Right lung (tissue), 5 donors: ENCODE measurements around the gene PPM1N. TPM values are rescaled to one million over a fixed set of nuclear protein-coding genes. Genes with fewer than 3 reads are reported as not detected.
A peak's percentile ranks its signal among the peaks of the same experiment; 100 is the strongest.

Experiments
- DNase-seq, 2 donors: peaks; one replicate each; pipeline ENCODE4 v3.0.0-alpha.2; 2013
- polyA plus RNA-seq, 5 donors: library from polyadenylated mRNA; unstranded; fragments of 120-200 nt; gene quantifications; one replicate each; pipeline versions ENCODE4 v1.2.1 to v1.2.3, GENCODE V29; 2013; ENCODE audit warnings: inconsistent platforms in 1 of 5, low replicate concordance in 1 of 5; ENCODE audit not compliant: insufficient read length in 5 of 5, insufficient read depth in 1 of 5

The PPM1N gene
- polyA plus RNA-seq, 5 donors: 0.15 to 0.49 (median 0.28) TPM

DNA sequence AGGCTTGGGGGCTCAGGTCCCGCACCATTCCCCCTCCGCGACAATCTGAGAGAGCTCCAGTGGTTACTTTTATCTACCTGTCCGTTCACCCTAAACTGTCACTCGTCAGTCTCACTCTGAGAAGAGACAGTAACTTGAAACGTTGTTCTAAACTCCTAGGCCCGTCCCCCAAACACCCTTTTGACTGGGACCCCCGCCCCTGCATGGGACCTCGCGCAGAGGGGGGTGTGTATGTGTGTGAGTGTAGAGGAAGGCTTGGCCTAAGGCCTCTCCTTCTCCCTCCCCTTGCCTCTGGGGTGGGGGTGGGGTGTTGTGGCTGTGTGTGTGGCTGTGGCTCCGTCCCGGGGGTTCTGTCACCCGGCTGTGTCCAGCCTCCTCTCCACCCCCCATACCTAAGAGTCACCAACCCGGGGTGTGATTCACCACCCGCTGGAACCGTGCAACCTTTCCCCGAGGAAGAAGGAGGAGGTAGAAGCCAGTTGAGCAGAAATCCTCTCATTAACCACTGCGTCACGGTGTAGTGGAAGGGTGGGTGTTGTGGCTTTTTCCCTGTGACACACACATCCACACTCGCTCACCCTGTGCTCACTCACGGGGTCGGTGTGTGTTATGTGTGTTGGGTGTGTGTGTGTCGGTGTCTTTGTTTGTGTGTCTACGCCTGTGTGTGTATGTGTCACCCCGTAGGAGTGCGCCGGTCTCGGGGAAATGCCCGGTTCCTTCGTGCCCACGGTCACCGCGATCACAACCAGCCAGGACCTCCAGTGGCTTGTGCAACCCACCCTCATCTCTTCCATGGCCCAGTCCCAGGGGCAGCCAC lies 28.1 kb upstream of the PPM1N start:
- DNase-seq: peak in 1 of 2 donors; percentile 55

GRCh38 chr19:45470762-45471081 lies 27.5 kb upstream of the PPM1N start:
- no peak for DNase-seq

GRCh38 chr19:45471111-45471930 lies 26.9 kb upstream of the PPM1N start:
- no peak for DNase-seq

GRCh38 chr19:45471931-45472562 lies 26.2 kb upstream of the PPM1N start:
- peak in 1 of 2 donors; percentile 34 for DNase-seq

DNA sequence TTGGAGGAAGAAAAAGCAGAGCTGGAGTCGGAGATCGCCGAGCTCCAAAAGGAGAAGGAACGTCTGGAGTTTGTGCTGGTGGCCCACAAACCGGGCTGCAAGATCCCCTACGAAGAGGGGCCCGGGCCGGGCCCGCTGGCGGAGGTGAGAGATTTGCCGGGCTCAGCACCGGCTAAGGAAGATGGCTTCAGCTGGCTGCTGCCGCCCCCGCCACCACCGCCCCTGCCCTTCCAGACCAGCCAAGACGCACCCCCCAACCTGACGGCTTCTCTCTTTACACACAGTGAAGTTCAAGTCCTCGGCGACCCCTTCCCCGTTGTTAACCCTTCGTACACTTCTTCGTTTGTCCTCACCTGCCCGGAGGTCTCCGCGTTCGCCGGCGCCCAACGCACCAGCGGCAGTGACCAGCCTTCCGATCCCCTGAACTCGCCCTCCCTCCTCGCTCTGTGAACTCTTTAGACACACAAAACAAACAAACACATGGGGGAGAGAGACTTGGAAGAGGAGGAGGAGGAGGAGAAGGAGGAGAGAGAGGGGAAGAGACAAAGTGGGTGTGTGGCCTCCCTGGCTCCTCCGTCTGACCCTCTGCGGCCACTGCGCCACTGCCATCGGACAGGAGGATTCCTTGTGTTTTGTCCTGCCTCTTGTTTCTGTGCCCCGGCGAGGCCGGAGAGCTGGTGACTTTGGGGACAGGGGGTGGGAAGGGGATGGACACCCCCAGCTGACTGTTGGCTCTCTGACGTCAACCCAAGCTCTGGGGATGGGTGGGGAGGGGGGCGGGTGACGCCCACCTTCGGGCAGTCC lies 25.5 kb upstream of the PPM1N start:
- DNase-seq: peak; percentile 44 to 54

DNA sequence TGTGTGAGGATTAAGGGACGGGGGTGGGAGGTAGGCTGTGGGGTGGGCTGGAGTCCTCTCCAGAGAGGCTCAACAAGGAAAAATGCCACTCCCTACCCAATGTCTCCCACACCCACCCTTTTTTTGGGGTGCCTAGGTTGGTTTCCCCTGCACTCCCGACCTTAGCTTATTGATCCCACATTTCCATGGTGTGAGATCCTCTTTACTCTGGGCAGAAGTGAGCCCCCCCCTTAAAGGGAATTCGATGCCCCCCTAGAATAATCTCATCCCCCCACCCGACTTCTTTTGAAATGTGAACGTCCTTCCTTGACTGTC lies 24.9 kb upstream of the PPM1N start:
- no peak for DNase-seq

DNA sequence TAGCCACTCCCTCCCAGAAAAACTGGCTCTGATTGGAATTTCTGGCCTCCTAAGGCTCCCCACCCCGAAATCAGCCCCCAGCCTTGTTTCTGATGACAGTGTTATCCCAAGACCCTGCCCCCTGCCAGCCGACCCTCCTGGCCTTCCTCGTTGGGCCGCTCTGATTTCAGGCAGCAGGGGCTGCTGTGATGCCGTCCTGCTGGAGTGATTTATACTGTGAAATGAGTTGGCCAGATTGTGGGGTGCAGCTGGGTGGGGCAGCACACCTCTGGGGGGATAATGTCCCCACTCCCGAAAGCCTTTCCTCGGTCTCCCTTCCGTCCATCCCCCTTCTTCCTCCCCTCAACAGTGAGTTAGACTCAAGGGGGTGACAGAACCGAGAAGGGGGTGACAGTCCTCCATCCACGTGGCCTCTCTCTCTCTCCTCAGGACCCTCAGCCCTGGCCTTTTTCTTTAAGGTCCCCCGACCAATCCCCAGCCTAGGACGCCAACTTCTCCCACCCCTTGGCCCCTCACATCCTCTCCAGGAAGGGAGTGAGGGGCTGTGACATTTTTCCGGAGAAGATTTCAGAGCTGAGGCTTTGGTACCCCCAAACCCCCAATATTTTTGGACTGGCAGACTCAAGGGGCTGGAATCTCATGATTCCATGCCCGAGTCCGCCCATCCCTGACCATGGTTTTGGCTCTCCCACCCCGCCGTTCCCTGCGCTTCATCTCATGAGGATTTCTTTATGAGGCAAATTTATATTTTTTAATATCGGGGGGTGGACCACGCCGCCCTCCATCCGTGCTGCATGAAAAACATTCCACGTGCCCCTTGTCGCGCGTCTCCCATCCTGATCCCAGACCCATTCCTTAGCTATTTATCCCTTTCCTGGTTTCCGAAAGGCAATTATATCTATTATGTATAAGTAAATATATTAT lies 24.3 kb upstream of the PPM1N start:
- DNase-seq: peak; percentile 46 to 68

- DNase-seq: peak; percentile 84 to 89
Observed at GRCh38 chr19:45474606-45475521, 23.4 kb upstream of the PPM1N start.

GRCh38 chr19:45475537-45476291 lies 22.5 kb upstream of the PPM1N start:
- peak in 1 of 2 donors; percentile 64 for DNase-seq

DNA sequence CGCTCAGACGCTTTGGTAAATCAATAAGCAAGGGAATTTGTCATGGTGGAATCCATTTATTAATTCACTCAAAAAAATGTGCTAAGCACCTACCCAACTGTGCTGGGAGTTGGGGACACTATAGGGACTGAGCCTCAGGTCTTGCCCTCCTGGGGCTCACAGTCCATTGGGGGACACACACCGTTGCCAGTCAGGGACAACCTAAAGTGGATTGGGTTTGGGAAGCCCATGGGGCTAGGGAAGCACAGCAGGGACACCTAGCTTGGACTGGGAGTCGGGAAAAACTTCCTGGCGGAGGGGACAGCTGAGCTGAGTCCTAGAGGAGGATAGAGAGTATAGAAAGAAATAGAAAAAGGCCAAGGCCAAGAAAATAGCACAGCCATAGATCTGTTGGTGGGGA lies 21.9 kb upstream of the PPM1N start:
- DNase-seq: no peak

DNA sequence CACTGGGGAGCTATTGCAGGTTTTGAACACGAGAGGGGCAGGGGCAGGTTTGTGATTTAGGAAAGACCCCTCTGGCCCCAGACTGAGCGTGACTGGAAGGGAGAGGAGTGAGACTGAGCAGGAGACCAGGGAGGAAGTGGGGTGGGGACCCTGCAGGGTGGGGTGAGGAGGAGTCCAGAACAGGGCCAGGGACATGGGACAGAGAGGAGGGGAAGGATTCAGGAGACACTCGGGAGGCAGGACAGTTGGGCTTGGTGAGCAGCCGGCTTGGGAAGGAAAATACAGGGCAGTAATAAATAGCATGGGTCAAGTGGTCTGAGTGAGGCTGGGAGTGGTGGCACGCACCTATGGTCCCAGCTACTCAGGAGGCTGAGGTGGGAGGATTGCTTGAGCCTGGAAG lies 21.1 kb upstream of the PPM1N start:
- DNase-seq: no peak

GRCh38 chr19:45477713-45478453 lies 20.4 kb upstream of the PPM1N start:
- DNase-seq: no peak

- peak; percentile 89 to 92 for DNase-seq
Observed at GRCh38 chr19:45478454-45479238, 19.6 kb upstream of the PPM1N start.

DNA sequence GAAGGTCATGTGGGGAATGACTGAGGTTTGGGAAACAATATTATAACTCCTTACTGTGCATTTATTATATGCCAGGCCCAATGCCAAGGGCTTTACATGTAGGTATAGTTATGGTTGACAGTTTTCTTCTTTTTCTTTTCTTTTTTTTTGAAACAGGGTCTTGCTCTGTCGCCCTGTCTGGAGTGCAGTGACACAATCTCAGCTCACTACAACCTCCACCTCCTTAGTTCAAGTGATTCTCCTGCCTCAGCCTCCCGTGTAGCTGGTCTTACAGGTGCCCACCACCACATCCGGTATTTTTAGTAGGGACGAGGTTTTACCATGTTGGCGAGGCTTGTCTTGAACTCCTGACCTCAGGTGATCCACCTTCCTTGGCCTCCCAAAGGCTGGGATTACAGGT lies 15.2 kb upstream of the PPM1N start:
- DNase-seq: no peak

DNA sequence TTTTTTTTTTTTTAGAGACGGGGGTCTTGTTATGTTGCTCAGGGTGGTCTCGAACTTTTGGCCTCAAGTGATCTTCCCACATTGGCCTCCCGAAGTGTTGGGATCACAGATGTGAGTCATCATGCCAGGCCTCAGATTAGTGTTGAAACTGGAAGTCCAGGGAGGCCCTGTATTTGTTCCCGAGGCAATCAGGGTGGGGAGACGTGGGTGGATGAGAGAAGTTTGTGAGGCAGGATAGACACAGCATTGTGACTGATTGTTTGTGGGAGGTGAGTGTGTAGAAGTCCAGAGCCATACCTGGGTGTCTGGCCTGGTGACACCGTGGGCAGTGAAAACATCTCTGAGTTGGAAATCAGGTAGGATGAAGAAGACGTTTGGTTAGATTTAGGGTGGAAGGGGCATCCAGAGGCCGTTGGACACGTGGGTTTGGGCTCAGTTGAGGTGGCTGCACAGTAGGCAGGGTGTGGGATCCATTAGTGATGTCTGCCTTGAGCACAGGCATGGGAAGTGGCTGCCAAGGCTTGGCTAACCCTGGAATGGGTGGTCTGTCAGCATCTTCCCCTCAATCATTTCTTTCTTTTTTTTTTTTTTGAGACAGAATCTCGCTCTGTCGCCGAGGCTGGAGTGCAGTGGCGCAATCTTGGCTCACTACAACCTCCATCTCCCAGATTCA lies 13.8 kb upstream of the PPM1N start:
- DNase-seq: no peak

- DNase-seq: peak; percentile 84 to 90
Observed at GRCh38 chr19:45485305-45486077, 12.8 kb upstream of the PPM1N start.
